ENCODE results near the gene PMM1.

DNA sequence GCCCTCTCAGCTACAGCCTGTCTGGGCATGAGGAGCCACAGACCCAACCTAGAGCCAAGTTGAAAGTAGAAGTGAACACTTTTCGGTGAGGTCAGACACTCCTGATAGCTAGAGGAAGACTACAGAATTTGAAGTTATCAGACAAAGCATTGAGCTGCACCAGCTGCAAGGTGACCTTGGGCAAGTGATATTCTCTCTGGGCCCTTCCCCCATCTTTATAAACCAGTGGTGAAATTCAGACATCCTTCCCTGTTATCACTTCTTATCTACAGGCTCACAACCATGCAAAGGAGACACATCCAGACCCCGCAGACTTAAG lies 8.0 kb upstream of the PMM1 start:
- TF ChIP-seq, protein P1, sequence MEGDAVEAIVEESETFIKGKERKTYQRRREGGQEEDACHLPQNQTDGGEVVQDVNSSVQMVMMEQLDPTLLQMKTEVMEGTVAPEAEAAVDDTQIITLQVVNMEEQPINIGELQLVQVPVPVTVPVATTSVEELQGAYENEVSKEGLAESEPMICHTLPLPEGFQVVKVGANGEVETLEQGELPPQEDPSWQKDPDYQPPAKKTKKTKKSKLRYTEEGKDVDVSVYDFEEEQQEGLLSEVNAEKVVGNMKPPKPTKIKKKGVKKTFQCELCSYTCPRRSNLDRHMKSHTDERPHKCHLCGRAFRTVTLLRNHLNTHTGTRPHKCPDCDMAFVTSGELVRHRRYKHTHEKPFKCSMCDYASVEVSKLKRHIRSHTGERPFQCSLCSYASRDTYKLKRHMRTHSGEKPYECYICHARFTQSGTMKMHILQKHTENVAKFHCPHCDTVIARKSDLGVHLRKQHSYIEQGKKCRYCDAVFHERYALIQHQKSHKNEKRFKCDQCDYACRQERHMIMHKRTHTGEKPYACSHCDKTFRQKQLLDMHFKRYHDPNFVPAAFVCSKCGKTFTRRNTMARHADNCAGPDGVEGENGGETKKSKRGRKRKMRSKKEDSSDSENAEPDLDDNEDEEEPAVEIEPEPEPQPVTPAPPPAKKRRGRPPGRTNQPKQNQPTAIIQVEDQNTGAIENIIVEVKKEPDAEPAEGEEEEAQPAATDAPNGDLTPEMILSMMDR (IDR thresholded peaks at IDR 0.05; ENCODE audit: poor library complexity, severe bottlenecking) = peak; percentile 6
- no peak for TF ChIP-seq EZH2 (IDR thresholded peaks at IDR 0.05; ENCODE audit: borderline replicate concordance, insufficient read depth, low read length, poor library complexity, severe bottlenecking)
- no peak for TF ChIP-seq EP300 (conservative IDR thresholded peaks at IDR 0.05; ENCODE audit: poor library complexity, severe bottlenecking)
- no peak for TF ChIP-seq RAD21 (conservative IDR thresholded peaks at IDR 0.05)
- TF ChIP-seq MXI1 (conservative IDR thresholded peaks at IDR 0.05; ENCODE audit: poor library complexity, severe bottlenecking) = no peak
- TF ChIP-seq SMC3 (conservative IDR thresholded peaks at IDR 0.05; ENCODE audit: poor library complexity) = no peak
- no peak for TF ChIP-seq POLR2AphosphoS5 (IDR thresholded peaks at IDR 0.05)

All from neural cell (in vitro differentiated cells).